A673 (cell line): ENCODE results near the gene TMTC2. TPM values are rescaled to one million over a fixed set of nuclear protein-coding genes. Genes with fewer than 3 reads are reported as not detected.

Experiments
- BruUV-seq: library from RNA; stranded (reverse); fragments of 400-500 nt; replicated peaks from 2 replicates; lab custom pipeline; 2021; lab: Mats Ljungman, UMichigan
- CTCF ChIA-PET: fragments of 300-600 bp; sonication (Branson Sonifier 250); formaldehyde crosslinking; loops from one replicate; lab custom pipeline; 2022; ENCODE audit warnings: antibody characterized with exemption; lab: Charles Lee
- POLR2A ChIA-PET: fragments of 300-600 bp; sonication (Branson Sonifier 250); formaldehyde crosslinking; loops from one replicate; lab custom pipeline; 2022; ENCODE audit warnings: antibody characterized with exemption; ENCODE audit not compliant: low non-redundant PET; lab: Charles Lee
- DNase-seq: peaks from one replicate; pipeline ENCODE4 v3.0.0-alpha.2; 2015; ENCODE audit warnings: low spot score
- H3K27ac ChIP-seq: fragments of 200-600 bp; sonication (generic); 2 replicates; pipeline ENCODE4 v1.5.1; 2016; ENCODE audit warnings: mixed run types, low read depth, mild to moderate bottlenecking, mixed read lengths, antibody characterized with exemption, low read length; ENCODE audit not compliant: poor library complexity, severe bottlenecking
- H3K27me3 ChIP-seq: fragments of 200-600 bp; sonication (generic); replicated peaks from 2 replicates; pipeline ENCODE4 v1.6.1; 2017; ENCODE audit warnings: mixed run types, low read depth, mild to moderate bottlenecking, mixed read lengths, antibody characterized with exemption, low read length; ENCODE audit not compliant: insufficient read depth, poor library complexity
- H3K36me3 ChIP-seq: fragments of 200-600 bp; sonication (generic); 2 replicates; pipeline ENCODE4 v1.6.1; 2016; ENCODE audit warnings: mixed run types, mild to moderate bottlenecking, mixed read lengths, antibody characterized with exemption, low read length; ENCODE audit not compliant: insufficient read depth, poor library complexity, severe bottlenecking
- H3K4me1 ChIP-seq: fragments of 200-600 bp; sonication (generic); 2 replicates; pipeline ENCODE4 v1.6.1; 2017; ENCODE audit warnings: mixed run types, mild to moderate bottlenecking, mixed read lengths, antibody characterized with exemption, low read length; ENCODE audit not compliant: insufficient read depth, poor library complexity, severe bottlenecking
- H3K4me3 ChIP-seq: fragments of 200-600 bp; sonication (generic); 2 replicates; pipeline ENCODE4 v1.5.1; 2016; ENCODE audit warnings: low read depth, mixed run types, mild to moderate bottlenecking, mixed read lengths, low read length; ENCODE audit not compliant: poor library complexity, severe bottlenecking
- H3K9me3 ChIP-seq: fragments of 200-600 bp; sonication (generic); 2 replicates; pipeline ENCODE4 v1.6.1; 2016; ENCODE audit warnings: mixed run types, low read depth, mild to moderate bottlenecking, mixed read lengths, antibody characterized with exemption, low read length; ENCODE audit not compliant: poor library complexity, severe bottlenecking
- CTCF ChIP-seq: fragments of 300-800, 200-600 bp; sonication (generic); conservative IDR thresholded peaks from 2 replicates; pipeline ENCODE4 v1.5.1; 2017; ENCODE audit warnings: low read depth, mild to moderate bottlenecking, antibody characterized with exemption, low read length, moderate library complexity, mixed read lengths
- EZH2 ChIP-seq: fragments of 200-600 bp; sonication (generic); IDR thresholded peaks from 2 replicates; pipeline ENCODE4 v1.6.1; 2017; ENCODE audit warnings: borderline replicate concordance, low read depth, mild to moderate bottlenecking, mixed read lengths, antibody characterized with exemption, low read length; ENCODE audit not compliant: poor library complexity, severe bottlenecking
- intact Hi-C: fragments of 100-400 bp; cut with micrococcal nuclease; formaldehyde crosslinking; loops from one replicate; pipeline ENCODE4 v1.10.0; 2022; ENCODE audit not compliant: unreplicated experiment
- total RNA-seq: library from RNA; stranded (reverse); gene quantifications from 2 replicates; pipeline ENCODE4 v1.2.3, GENCODE V29; 2021

TMTC2 gene
- total RNA-seq, 1 experiment from 2014 or later = 3.3 TPM

DNA sequence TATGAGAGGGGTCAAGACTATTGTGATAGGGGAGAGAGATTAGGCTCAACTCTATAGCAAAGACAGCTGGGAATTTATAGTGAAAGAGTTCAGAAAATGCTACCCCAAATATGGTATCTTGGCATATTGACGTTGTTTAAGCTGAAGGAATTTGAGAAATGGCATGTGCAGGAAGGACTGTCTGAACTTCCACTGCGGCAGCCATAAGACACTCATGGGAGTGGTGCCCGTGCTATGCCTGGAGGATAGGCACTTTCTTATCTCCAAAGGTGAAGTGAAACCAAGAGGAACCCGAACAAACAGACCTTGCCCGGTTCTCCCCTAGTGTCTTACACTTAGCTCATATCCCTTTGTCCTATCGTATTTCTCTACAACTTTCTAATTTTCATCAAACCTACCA, 390.3 kb downstream of the TMTC2 start:
- Histone ChIP-seq H3K9me3 (no peaks in the 10 kb centered on the region), H3K27ac (no peak overlapping the region), H3K36me3 (no peaks in the 10 kb centered on the region), H3K27me3 (no peaks in the 10 kb centered on the region), H3K4me3 (no peak overlapping the region), H3K4me1 (no peaks in the 10 kb centered on the region)
- no peak for TF ChIP-seq CTCF
- TF ChIP-seq EZH2 = no peak
- intact Hi-C loops = no loop called here
- POLR2A ChIA-PET = no interaction called here
- no peak for DNase-seq
- CTCF ChIA-PET = no interaction called here
- no TSS peak for BruUV-seq

- Histone ChIP-seq H3K27me3 (no peaks in the 10 kb centered on the region), H3K4me1 (peaks cover 7% of the 10 kb centered on the region), H3K27ac (no peak overlapping the region), H3K36me3 (no peaks in the 10 kb centered on the region), H3K9me3 (no peaks in the 10 kb centered on the region), H3K4me3 (no peak overlapping the region)
- ChIA-PET CTCF (no interaction called here), POLR2A (no interaction called here)
- DNase-seq = peak; percentile 19
- intact Hi-C loops = no loop called here
- no TSS peak for BruUV-seq
- TF ChIP-seq EZH2 (no peak), CTCF (no peak)
Observed at GRCh38 chr12:83082690-83083276, 396.1 kb downstream of the TMTC2 start.

- intact Hi-C loops = no loop called here
- Histone ChIP-seq H3K27me3 (no peaks in the 10 kb centered on the region), H3K4me1 (peaks cover 7% of the 10 kb centered on the region), H3K27ac (no peak overlapping the region), H3K36me3 (no peaks in the 10 kb centered on the region), H3K4me3 (no peak overlapping the region), H3K9me3 (no peaks in the 10 kb centered on the region)
- BruUV-seq = no TSS peak
- CTCF ChIA-PET = no interaction called here
- POLR2A ChIA-PET = no interaction called here
- DNase-seq = no peak
- no peak for TF ChIP-seq CTCF
- TF ChIP-seq EZH2 = no peak
Observed at GRCh38 chr12:83083616-83084015, 396.9 kb downstream of the TMTC2 start.
